ENCODE results near the gene SIK2.

DNA sequence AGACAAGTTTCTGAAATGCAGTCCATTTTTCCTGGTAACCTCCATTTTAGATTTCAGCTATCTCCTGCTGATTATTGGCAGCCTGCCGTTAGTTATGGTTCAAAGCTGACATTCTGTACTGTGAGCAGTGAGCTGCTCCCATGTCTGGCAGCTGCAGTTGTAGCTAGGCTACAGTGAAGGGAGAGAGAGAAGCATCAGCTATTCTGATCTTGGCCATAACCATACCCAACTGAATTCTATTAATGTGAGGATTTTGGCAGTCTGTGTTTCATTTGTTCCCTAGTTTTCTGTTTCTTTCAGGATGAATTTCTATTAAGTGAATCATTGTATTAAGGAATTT, 33.4 kb downstream of the SIK2 start:
- TF ChIP-seq, protein P1, sequence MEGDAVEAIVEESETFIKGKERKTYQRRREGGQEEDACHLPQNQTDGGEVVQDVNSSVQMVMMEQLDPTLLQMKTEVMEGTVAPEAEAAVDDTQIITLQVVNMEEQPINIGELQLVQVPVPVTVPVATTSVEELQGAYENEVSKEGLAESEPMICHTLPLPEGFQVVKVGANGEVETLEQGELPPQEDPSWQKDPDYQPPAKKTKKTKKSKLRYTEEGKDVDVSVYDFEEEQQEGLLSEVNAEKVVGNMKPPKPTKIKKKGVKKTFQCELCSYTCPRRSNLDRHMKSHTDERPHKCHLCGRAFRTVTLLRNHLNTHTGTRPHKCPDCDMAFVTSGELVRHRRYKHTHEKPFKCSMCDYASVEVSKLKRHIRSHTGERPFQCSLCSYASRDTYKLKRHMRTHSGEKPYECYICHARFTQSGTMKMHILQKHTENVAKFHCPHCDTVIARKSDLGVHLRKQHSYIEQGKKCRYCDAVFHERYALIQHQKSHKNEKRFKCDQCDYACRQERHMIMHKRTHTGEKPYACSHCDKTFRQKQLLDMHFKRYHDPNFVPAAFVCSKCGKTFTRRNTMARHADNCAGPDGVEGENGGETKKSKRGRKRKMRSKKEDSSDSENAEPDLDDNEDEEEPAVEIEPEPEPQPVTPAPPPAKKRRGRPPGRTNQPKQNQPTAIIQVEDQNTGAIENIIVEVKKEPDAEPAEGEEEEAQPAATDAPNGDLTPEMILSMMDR (IDR thresholded peaks at IDR 0.05): no peak
- no peak for TF ChIP-seq EZH2 (IDR thresholded peaks at IDR 0.05; ENCODE audit: borderline replicate concordance, insufficient read depth, low read depth, low read length, poor library complexity, severe bottlenecking)
